ENCODE measurements around the gene GAP43. TPM values are rescaled to one million over a fixed set of nuclear protein-coding genes. Genes with fewer than 3 reads are reported as not detected.

Gene GAP43
- total RNA-seq, 4 donors from 2014 or later, result 0.36 TPM; not detected in 3

DNA sequence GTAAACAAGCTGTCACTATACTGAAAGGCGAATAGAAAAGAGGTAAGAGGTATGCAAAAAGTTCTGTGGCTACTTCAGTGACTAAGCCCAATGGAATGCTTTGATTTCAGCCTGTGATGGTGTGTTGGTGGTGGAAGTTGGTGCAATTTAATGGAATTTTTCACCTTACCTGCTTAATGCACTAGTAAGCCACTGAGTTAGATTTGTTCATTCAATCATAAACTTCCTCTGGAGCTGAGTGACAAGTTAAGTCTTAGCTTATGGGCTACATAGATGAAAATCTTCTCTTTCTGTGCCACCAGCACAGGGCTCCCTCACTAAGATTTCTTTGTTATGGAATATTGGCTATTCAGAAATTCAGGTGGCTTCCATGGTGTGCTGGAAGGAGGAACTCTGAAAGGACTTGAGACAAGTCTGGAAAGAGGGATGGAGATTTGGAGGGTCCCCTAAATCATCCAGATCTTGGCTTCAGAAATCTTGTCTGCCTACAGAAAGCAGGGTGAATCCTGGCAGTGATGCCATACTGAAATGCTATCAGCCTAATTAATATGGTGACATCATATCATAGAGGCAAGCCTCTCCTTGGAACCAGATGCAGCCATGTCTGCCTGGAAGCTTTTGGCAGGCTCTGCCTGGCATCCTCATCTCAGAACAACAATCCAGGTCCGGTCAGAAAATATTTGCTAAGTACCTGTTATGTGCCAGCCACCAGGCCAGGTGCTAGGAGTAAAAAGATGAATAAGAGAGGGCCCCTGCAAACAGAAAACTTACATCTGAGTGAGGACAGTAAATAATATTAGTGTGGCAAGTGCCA, 8.1 kb upstream of the GAP43 start:
- TF ChIP-seq, protein P1, sequence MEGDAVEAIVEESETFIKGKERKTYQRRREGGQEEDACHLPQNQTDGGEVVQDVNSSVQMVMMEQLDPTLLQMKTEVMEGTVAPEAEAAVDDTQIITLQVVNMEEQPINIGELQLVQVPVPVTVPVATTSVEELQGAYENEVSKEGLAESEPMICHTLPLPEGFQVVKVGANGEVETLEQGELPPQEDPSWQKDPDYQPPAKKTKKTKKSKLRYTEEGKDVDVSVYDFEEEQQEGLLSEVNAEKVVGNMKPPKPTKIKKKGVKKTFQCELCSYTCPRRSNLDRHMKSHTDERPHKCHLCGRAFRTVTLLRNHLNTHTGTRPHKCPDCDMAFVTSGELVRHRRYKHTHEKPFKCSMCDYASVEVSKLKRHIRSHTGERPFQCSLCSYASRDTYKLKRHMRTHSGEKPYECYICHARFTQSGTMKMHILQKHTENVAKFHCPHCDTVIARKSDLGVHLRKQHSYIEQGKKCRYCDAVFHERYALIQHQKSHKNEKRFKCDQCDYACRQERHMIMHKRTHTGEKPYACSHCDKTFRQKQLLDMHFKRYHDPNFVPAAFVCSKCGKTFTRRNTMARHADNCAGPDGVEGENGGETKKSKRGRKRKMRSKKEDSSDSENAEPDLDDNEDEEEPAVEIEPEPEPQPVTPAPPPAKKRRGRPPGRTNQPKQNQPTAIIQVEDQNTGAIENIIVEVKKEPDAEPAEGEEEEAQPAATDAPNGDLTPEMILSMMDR (IDR thresholded peaks at IDR 0.05), result no peak
- DNase-seq (ENCODE audit: low spot score), result no peak
- ATAC-seq (ENCODE audit: low FRiP score), result no peak

DNA sequence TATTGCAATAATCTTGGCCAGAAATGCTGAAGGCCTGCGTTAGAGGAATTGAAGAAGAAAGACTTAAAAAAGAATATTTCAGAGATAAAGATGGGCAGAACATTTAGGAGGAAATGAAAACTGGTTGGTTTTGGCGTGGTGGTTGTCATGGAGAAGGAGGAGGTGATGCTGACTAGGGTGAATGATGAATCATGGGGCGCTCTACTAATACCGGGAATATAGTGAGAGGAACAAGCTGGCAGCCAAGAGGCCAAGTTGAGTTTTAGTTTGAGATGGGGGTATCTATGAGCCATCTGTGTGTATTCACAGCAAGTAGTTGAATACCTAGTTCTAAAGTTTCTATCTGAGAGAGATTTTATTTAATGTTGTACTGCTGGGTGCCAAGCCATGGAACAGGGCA, 6.8 kb upstream of the GAP43 start:
- ATAC-seq (ENCODE audit: low FRiP score), result no peak
- TF ChIP-seq, protein P1 (IDR thresholded peaks at IDR 0.05), result no peak
- DNase-seq (ENCODE audit: low spot score), result no peak

DNA sequence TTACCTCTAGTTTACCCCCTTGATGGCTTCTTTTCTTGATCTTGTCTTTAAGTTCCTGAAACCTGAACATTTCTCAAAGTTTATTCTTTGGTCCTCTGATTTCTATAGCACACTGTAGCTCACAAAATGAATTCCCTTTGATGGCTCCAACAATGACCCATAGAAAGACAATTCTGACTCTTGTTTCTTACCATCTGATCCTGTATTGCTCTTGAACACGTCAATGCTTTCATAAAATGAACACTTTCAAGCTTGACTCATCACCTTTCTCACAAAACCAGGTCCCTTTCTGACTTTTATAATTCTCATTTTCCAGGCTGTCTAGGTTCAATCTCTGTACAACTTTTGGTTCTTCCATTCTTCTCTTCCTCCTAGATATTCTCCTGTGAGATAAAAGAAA, 5.7 kb upstream of the GAP43 start:
- no peak for DNase-seq (ENCODE audit: low spot score)
- no peak for ATAC-seq (ENCODE audit: low FRiP score)
- TF ChIP-seq, protein P1 (IDR thresholded peaks at IDR 0.05), result no peak

DNA sequence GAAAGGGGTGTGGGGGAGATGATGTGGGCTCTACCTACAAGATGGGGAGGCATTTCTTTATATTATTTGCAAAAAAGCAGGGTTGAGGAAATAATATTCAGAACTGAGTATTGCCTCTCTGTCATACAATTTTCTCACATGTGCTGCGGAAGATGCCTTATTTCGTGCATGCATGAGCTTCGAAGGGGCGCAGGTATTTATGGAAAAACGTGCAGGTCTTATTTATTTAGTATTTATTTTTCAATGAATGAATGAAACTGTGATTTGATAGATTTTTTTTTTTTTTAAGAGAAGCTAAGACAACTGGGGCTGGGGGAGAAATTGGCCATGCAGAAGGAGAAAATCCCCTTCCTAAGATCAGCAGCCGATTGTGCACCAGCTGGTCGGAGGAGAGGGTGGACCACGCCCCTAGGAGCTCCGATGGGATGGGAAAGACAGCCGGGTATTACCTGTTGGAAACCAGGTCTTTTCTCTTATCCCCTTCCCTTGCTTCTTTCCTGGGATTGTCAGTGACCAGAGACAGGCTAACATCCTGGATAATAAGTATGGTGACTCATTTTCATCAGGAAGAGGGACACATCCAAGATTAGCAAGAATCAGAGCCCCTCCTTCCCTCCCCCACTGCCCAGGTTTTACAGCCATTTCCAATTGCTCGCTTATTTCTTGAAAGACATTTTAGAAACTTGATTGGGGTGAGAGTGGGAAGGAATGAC, 875 bp downstream of the GAP43 start:
- DNase-seq (ENCODE audit: low spot score) (no peak), ATAC-seq (ENCODE audit: low FRiP score) (no peak)
- TF ChIP-seq, protein P1 (IDR thresholded peaks at IDR 0.05), result no peak

DNA sequence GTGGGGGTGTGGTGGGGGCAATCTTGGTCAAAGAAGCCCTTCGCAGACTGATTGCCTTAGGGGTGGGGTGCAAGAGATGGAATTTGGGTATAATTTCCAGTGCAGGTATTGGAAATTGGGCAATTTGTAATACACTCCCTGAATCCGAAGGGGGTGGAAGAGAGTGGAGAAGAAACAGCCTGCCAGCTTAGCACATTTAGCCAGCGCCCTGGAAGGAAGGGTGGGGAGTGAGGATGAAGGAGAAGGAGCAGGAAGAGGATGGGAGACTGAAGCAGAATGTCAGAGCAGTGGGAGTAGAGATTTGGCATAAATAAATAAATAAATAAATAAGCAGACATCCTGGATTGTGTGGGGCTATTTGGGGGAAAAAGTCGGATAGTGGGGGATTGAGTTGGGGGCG, 1.6 kb downstream of the GAP43 start:
- no peak for DNase-seq (ENCODE audit: low spot score)
- no peak for ATAC-seq (ENCODE audit: low FRiP score)
- TF ChIP-seq, protein P1 (IDR thresholded peaks at IDR 0.05), result no peak

DNA sequence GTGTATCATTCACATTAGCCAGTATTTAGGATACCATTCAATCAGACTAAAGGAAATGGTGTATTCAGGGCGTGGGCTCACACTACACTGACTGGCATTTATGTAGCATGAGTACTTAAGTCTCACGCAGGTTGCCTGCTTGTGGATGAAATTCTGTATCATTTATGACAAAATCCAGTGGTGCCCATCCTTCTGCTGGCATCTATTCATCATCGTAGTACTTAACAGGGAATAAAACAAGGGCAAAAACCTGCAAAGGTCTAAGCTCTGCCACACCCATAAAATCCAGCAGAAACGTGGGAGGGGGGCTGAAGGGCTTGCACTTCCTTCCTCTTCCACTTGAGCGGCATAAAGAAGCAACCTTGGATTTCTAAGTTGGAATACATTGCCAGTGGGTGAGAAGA, 2.7 kb downstream of the GAP43 start:
- TF ChIP-seq, protein P1 (IDR thresholded peaks at IDR 0.05), result no peak
- ATAC-seq (ENCODE audit: low FRiP score), result no peak
- DNase-seq (ENCODE audit: low spot score), result no peak
